Measurements from ENCODE around the gene RPS19. TPM values are rescaled to one million over a fixed set of nuclear protein-coding genes. Genes with fewer than 3 reads are reported as not detected.

Gene RPS19
- polyA plus RNA-seq, 1 donor (not counting 4 experiments of a cell fraction or from before 2014, with no cell fraction given), result 2,290 TPM

DNA sequence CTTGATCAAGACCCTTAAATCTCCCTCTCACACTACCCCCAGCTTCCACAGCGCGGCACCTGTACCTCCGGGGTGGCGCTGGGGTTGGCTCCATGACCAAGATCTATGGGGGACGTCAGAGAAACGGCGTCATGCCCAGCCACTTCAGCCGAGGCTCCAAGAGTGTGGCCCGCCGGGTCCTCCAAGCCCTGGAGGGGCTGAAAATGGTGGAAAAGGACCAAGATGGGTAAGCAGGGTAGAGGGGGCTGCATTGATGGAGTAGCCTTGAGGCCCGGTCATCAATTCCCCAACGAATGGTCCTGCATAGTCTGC is 8.9 kb downstream of the RPS19 start:
- Histone ChIP-seq H4K20me1 (ENCODE audit: control insufficient read depth, extremely low read depth, insufficient read depth, low read length) (peaks cover 61% of the 10 kb centered on the region), H3K36me3 (ENCODE audit: control insufficient read depth in 2 of 2, extremely low read depth in 1 of 2, insufficient read depth in 2 of 2, low read length in 2 of 2) (peaks cover 51 to 53% of the 10 kb centered on the region in 2 experiments)
- no peak for FAIRE-seq

GRCh38 chr19:41869374-41869955 is 9.4 kb downstream of the RPS19 start:
- H3K9me1 ChIP-seq (ENCODE audit: control insufficient read depth, extremely low read depth, insufficient read depth, low read length), result peaks cover 2% of the 10 kb centered on the region
- TF ChIP-seq CTCF (optimal IDR thresholded peaks at IDR 0.05 in 1 of 3, IDR thresholded peaks at IDR 0.05 in 1 of 3, conservative IDR thresholded peaks at IDR 0.05 in 1 of 3; ENCODE audit: extremely low read depth in 1 of 3, insufficient read depth in 2 of 3, low read length in 3 of 3) (no peak), EZH2 (IDR thresholded peaks at IDR 0.05; ENCODE audit: low read length) (no peak)
- no peak overlapping the region for H2AFZ ChIP-seq (ENCODE audit: control insufficient read depth, low read length)
- peaks cover 56% of the 10 kb centered on the region for H4K20me1 ChIP-seq (ENCODE audit: control insufficient read depth, extremely low read depth, insufficient read depth, low read length)
- FAIRE-seq (no peak), DNase-seq (ENCODE audit: low read depth, low spot score) (no peak)
- no peak overlapping the region for H3K9ac ChIP-seq (ENCODE audit: control insufficient read depth, extremely low read depth, insufficient read depth, low read length)
- dilution Hi-C loops (cut with MboI; ENCODE audit: extremely low pct_ligation_motif_present, low sequenced_read_pairs), result no loop called here
- no peaks in the 10 kb centered on the region for H3K9me3 ChIP-seq (ENCODE audit: control insufficient read depth, low read depth, low read length)
- H3K36me3 ChIP-seq (ENCODE audit: control insufficient read depth in 2 of 2, extremely low read depth in 1 of 2, insufficient read depth in 2 of 2, low read length in 2 of 2), result peaks cover 46 to 48% of the 10 kb centered on the region in 2 experiments
- H3K4me3 ChIP-seq (ENCODE audit: control insufficient read depth in 2 of 3, extremely low read depth in 1 of 3, insufficient read depth in 2 of 3, low read depth in 1 of 3, low read length in 3 of 3), result no peak overlapping the region
- H3K4me1 ChIP-seq (ENCODE audit: control insufficient read depth, extremely low read depth, insufficient read depth, low read length), result no peaks in the 10 kb centered on the region
- no peak overlapping the region for H3K27ac ChIP-seq (ENCODE audit: control insufficient read depth, insufficient read depth, low read length)
- no peak overlapping the region for H3K4me2 ChIP-seq (ENCODE audit: control insufficient read depth, extremely low read depth, insufficient read depth, low read depth, low read length)
- peaks cover 36% of the 10 kb centered on the region for H3K79me2 ChIP-seq (ENCODE audit: control insufficient read depth, insufficient read depth, low read length)
- no peaks in the 10 kb centered on the region for H3K27me3 ChIP-seq (ENCODE audit: control insufficient read depth, extremely low read depth, insufficient read depth, low read length)

More for the DNA sequence above, 8.9 kb downstream of the RPS19 start:
- Histone ChIP-seq H3K79me2 (ENCODE audit: control insufficient read depth, insufficient read depth, low read length) (peaks cover 41% of the 10 kb centered on the region), H3K4me2 (ENCODE audit: control insufficient read depth, extremely low read depth, insufficient read depth, low read depth, low read length) (no peak overlapping the region), H3K27me3 (ENCODE audit: control insufficient read depth, extremely low read depth, insufficient read depth, low read length) (no peaks in the 10 kb centered on the region), H3K9me1 (ENCODE audit: control insufficient read depth, extremely low read depth, insufficient read depth, low read length) (peaks cover 2% of the 10 kb centered on the region), H3K27ac (ENCODE audit: control insufficient read depth, insufficient read depth, low read length) (no peak overlapping the region), H3K9ac (ENCODE audit: control insufficient read depth, extremely low read depth, insufficient read depth, low read length) (no peak overlapping the region), H3K4me1 (ENCODE audit: control insufficient read depth, extremely low read depth, insufficient read depth, low read length) (no peaks in the 10 kb centered on the region), H3K9me3 (ENCODE audit: control insufficient read depth, low read depth, low read length) (no peaks in the 10 kb centered on the region), H3K4me3 (ENCODE audit: control insufficient read depth in 2 of 3, extremely low read depth in 1 of 3, insufficient read depth in 2 of 3, low read depth in 1 of 3, low read length in 3 of 3) (no peak overlapping the region), H2AFZ (ENCODE audit: control insufficient read depth, low read length) (no peak overlapping the region)
- TF ChIP-seq CTCF (optimal IDR thresholded peaks at IDR 0.05 in 1 of 3, IDR thresholded peaks at IDR 0.05 in 1 of 3, conservative IDR thresholded peaks at IDR 0.05 in 1 of 3; ENCODE audit: extremely low read depth in 1 of 3, insufficient read depth in 2 of 3, low read length in 3 of 3), result no peak
- TF ChIP-seq EZH2 (IDR thresholded peaks at IDR 0.05; ENCODE audit: low read length), result no peak
- dilution Hi-C loops (cut with MboI; ENCODE audit: extremely low pct_ligation_motif_present, low sequenced_read_pairs), result no loop called here
- no peak for DNase-seq (ENCODE audit: low read depth, low spot score)

Data from keratinocyte (primary cell).